K562 (cell line): Measurements from ENCODE around the gene NECTIN4. TPM values are rescaled to one million over a fixed set of nuclear protein-coding genes. Genes with fewer than 3 reads are reported as not detected.

Source experiments
- ATAC-seq: fragments of 200-7000 bp; cut with Tn5 transposase; 3 replicates; pipeline ENCODE4 v1.9.1; 2020; ENCODE audit warnings: moderate library complexity
- BruUV-seq: library from RNA; stranded (reverse); fragments of 400-500 nt; replicated peaks from 2 replicates; lab custom pipeline; 2021; lab: Mats Ljungman, UMichigan
- CTCF ChIA-PET: fragments of 300-600 bp; formaldehyde crosslinking; extraction: SDS; loops from one replicate; lab custom pipeline; 2021; ENCODE audit warnings: low intra/inter-chr PET ratio; lab: Yijun Ruan, JAX
- POLR2A ChIA-PET: fragments of 300-600, 350-650 bp; sonication (Branson Sonifier 250); formaldehyde crosslinking; extraction: SDS; loops from one replicate; lab custom pipeline; 2021; ENCODE audit warnings: antibody characterized with exemption, inconsistent platforms; lab: Yijun Ruan, JAX
- DNase-seq, 4 experiments: peaks; one replicate each; pipeline versions ENCODE4 v3.0.0 to v3.0.0-alpha.2; 2011 to 2018; ENCODE audit warnings: low spot score in 3 of 4, mixed read lengths in 3 of 4; ENCODE audit errors: extremely low read depth in 1 of 4
- FAIRE-seq: peaks from 2 replicates; lab custom pipeline; 2011; peaks lifted over from hg19 to GRCh38; lab: Jason Lieb, UNC
- H2AFZ ChIP-seq: 2 replicates; pipeline ENCODE4 v1.6.0; 2011; ENCODE audit warnings: low read depth, low read length, control low read depth, inconsistent platforms
- H3K27ac ChIP-seq: fragments of 200-600 bp; 3 replicates; pipeline ENCODE4 v1.8.0; 2011; ENCODE audit warnings: low read depth, mild to moderate bottlenecking, control low read depth, inconsistent platforms, low read length, moderate library complexity, mixed read lengths; ENCODE audit errors: extremely low read depth
- H3K27me3 ChIP-seq, 2 experiments: fragments of 300-600 bp in 1 of 2; 2 replicates in 1 of 2; 3 replicates in 1 of 2; pipeline versions ENCODE4 v1.6.0 to v1.8.0; 2011; ENCODE audit warnings: inconsistent platforms in 2 of 2, low read length in 2 of 2, mild to moderate bottlenecking in 1 of 2, mixed read lengths in 1 of 2, moderate library complexity in 1 of 2; ENCODE audit not compliant: control insufficient read depth in 2 of 2, insufficient read depth in 2 of 2
- H3K36me3 ChIP-seq: fragments of 300-600 bp; 3 replicates; pipeline ENCODE4 v1.8.0; 2011; ENCODE audit warnings: mild to moderate bottlenecking, low read length, inconsistent platforms; ENCODE audit not compliant: control insufficient read depth, insufficient read depth
- H3K4me1 ChIP-seq, 2 experiments: fragments of 200-600 bp in 1 of 2; replicated peaks in 1 of 2; 2 replicates in 1 of 2; 3 replicates in 1 of 2; pipeline versions ENCODE4 v1.5.1 to v1.8.0; 2011; ENCODE audit warnings: inconsistent platforms in 2 of 2, low read length in 2 of 2, mild to moderate bottlenecking in 1 of 2, mixed read lengths in 1 of 2, moderate library complexity in 1 of 2; ENCODE audit not compliant: control insufficient read depth in 2 of 2, insufficient read depth in 2 of 2
- H3K4me2 ChIP-seq: 2 replicates; pipeline ENCODE4 v1.6.1; 2011; ENCODE audit warnings: low read length, control low read depth, inconsistent platforms, mixed read lengths; ENCODE audit not compliant: insufficient read depth
- H3K4me3 ChIP-seq: fragments of 200-600 bp; sonication (generic), shearing (Covaris generic); 2 replicates; pipeline ENCODE4 v1.5.1; 2016; ENCODE audit warnings: control low read depth, inconsistent platforms
- H3K79me2 ChIP-seq: fragments of 200-600 bp; 3 replicates; pipeline ENCODE4 v1.8.0; 2011; ENCODE audit warnings: low read length, inconsistent platforms; ENCODE audit not compliant: control insufficient read depth, insufficient read depth
- H3K9ac ChIP-seq, 2 experiments: 2 replicates each; pipeline versions ENCODE4 v1.6.0 to v1.6.1; 2011; ENCODE audit warnings: low read depth in 2 of 2, low read length in 2 of 2, control low read depth in 1 of 2, inconsistent platforms in 1 of 2, mild to moderate bottlenecking in 1 of 2, mixed read lengths in 1 of 2; ENCODE audit not compliant: insufficient read depth in 1 of 2
- H3K9me1 ChIP-seq: one replicate; pipeline ENCODE4 v1.6.0; 2011; ENCODE audit warnings: inconsistent platforms, mild to moderate bottlenecking, low read length, moderate library complexity; ENCODE audit not compliant: control insufficient read depth, insufficient read depth
- H3K9me3 ChIP-seq: replicated peaks from 2 replicates; pipeline ENCODE4 v1.5.1; 2011; ENCODE audit warnings: low read depth, low read length, inconsistent platforms; ENCODE audit not compliant: control insufficient read depth, insufficient read depth
- H4K20me1 ChIP-seq: replicated peaks from 2 replicates; pipeline ENCODE4 v1.6.1; 2011; ENCODE audit warnings: low read length, inconsistent platforms, mixed read lengths; ENCODE audit not compliant: control insufficient read depth, insufficient read depth
- DIDO1 ChIP-seq: fragments of 450-650 bp; IDR thresholded peaks from 2 replicates; pipeline ENCODE4 v1.6.1; 2016; ENCODE audit warnings: low read depth, missing biosample characterization, missing genetic modification characterization
- GABPB2 ChIP-seq: fragments of 250-450 bp; sonication (Bioruptor Pico); conservative IDR thresholded peaks from 2 replicates; pipeline ENCODE4 v1.5.1; 2021; ENCODE audit warnings: mild to moderate bottlenecking
- HDGF ChIP-seq: fragments of 450-650 bp; IDR thresholded peaks from 2 replicates; pipeline ENCODE4 v1.6.1; 2016
- JUNB ChIP-seq: fragments of 450-650 bp; formaldehyde crosslinking; conservative IDR thresholded peaks from 2 replicates; pipeline ENCODE4 v1.4.0; 2020; ENCODE audit warnings: mild to moderate bottlenecking
- MBD2 ChIP-seq: sonication (generic); IDR thresholded peaks from 2 replicates; pipeline ENCODE4 v1.6.1; 2016; ENCODE audit warnings: low read depth, borderline replicate concordance
- MEF2D ChIP-seq: conservative IDR thresholded peaks from 2 replicates; pipeline ENCODE4 v1.6.1; 2016; ENCODE audit warnings: low read depth, missing genetic modification characterization, missing compliant biosample characterization
- OTX1 ChIP-seq: fragments of 450-650 bp; formaldehyde crosslinking; IDR thresholded peaks from 2 replicates; pipeline ENCODE4 v1.4.0; 2022; ENCODE audit warnings: mild to moderate bottlenecking
- SNRNP70 ChIP-seq: fragments of 200-400 bp; formaldehyde crosslinking; optimal IDR thresholded peaks from 2 replicates; pipeline ENCODE3; 2017; ENCODE audit warnings: low read depth, low read length
- STAT5A ChIP-seq: IDR thresholded peaks from 2 replicates; pipeline ENCODE4 v1.6.1; 2012; ENCODE audit warnings: low read length, inconsistent platforms, borderline replicate concordance
- TEAD4 ChIP-seq, 2 experiments: sonication (generic) in 1 of 2; formaldehyde crosslinking in 1 of 2; IDR thresholded peaks; 2 replicates each; pipeline versions ENCODE4 v1.6.1 to v1.8.0; 2012 to 2022; ENCODE audit warnings: borderline replicate concordance in 1 of 2, inconsistent platforms in 1 of 2, low read length in 1 of 2, mild to moderate bottlenecking in 1 of 2, missing genetic modification reagents in 1 of 2
- U2AF1 ChIP-seq: fragments of 200-400 bp; formaldehyde crosslinking; optimal IDR thresholded peaks from 2 replicates; pipeline ENCODE3; 2017; ENCODE audit warnings: mild to moderate bottlenecking, low read depth, low read length, moderate library complexity
- YBX1 ChIP-seq: fragments of 450-650 bp; IDR thresholded peaks from 2 replicates; pipeline ENCODE4 v1.7.1; 2016; ENCODE audit warnings: mild to moderate bottlenecking
- ZNF398 ChIP-seq: fragments of 250-450 bp; sonication (Bioruptor Pico); IDR thresholded peaks from 2 replicates; pipeline ENCODE4 v1.8.0; 2021; ENCODE audit warnings: moderate library complexity, mild to moderate bottlenecking, inconsistent platforms
- WGBS: fragments of 100-300 bp; shearing (Covaris generic); methylation state at CpG from one replicate; pipeline ENCODE4 v1.1.6; 2016; ENCODE audit warnings: low coverage, mixed read lengths; ENCODE audit not compliant: insufficient coverage; ENCODE audit errors: missing lambda C conversion rate; 5-methylcytosine and 5-hydroxymethylcytosine counted together
- in situ Hi-C: fragments of 300-500 bp; cut with MboI; formaldehyde crosslinking; loops from 4 replicates; pipeline ENCODE4 v1.15.0; 2018; ENCODE audit warnings: inconsistent platforms, mixed read lengths
- intact Hi-C: fragments of 100-400 bp; cut with micrococcal nuclease; formaldehyde crosslinking; loops from 2 replicates; pipeline ENCODE4 v1.14.2; 2022
- polyA plus RNA-seq, 8 experiments: library from polyadenylated mRNA; depleted of rRNA in 4 of 8; stranded (reverse) in 5 of 8; unstranded in 3 of 8; fragments of >200 nt; fragmentation: Nextera tagmentation in 2 of 8; fragmentation: Illumina TruSeq in 1 of 8; extraction: Ambion mirVana in 2 of 8; extraction: Trizol in 1 of 8; gene quantifications; 2 replicates each; pipeline versions ENCODE4 v1.2.1 to v1.2.3, GENCODE V29; 2011 to 2014; ENCODE audit warnings: inconsistent platforms in 1 of 8, missing spikeins in 1 of 8
- total RNA-seq, 7 experiments: library from RNA; depleted of rRNA in 6 of 7; stranded (reverse); fragments of >200 nt in 6 of 7; fragmentation: Illumina TruSeq in 2 of 7; extraction: Trizol in 2 of 7; gene quantifications; 2 replicates each; pipeline versions ENCODE4 v1.2.1 to v1.2.3, GENCODE V29; 2011 to 2021; ENCODE audit warnings: low replicate concordance in 1 of 7

Gene NECTIN4
- total and polyA plus RNA-seq, 9 of the 15 experiments (the other 6 are each of a cell fraction or from before 2014, with no cell fraction given) = 0.01 to 0.09 TPM; not detected in 7

- no peak for TF ChIP-seq YBX1
- no peak for TF ChIP-seq GABPB2 (CRISPR knock-in tag)
- no peak for TF ChIP-seq MBD2
- TF ChIP-seq SNRNP70 = no peak
Measured at GRCh38 chr1:161090617-161091016, 1.3 kb upstream of the NECTIN4 start (continued).

GRCh38 chr1:161089938-161090337 lies 580 bp upstream of the NECTIN4 start:
- no peak overlapping the region for H2AFZ ChIP-seq
- TF ChIP-seq U2AF1 (no peak), TEAD4 (IDR thresholded peaks at IDR 0.05; ENCODE audit: low read length) (no peak), TEAD4 (CRISPR knock-in tag; IDR thresholded peaks at IDR 0.05; ENCODE audit: borderline replicate concordance) (no peak), HDGF (no peak), ZNF398 (CRISPR knock-in tag) (no peak), OTX1 (no peak), JUNB (CRISPR knock-in tag) (no peak), MEF2D (tag) (no peak), DIDO1 (tag) (no peak), STAT5A (no peak)
- TF ChIP-seq, all 486 proteins: peak for 0
- DNase-seq (no peak), ATAC-seq (no peak), FAIRE-seq (no peak)
- POLR2A ChIA-PET = no interaction called here
- BruUV-seq = no TSS peak
- Histone ChIP-seq H3K27ac (no peak overlapping the region), H3K4me1 (peaks cover 0 to 5% of the 10 kb centered on the region in 2 experiments; a peak in 2 of 5 replicates), H3K27me3 (no peaks in the 10 kb centered on the region), H3K79me2 (no peaks in the 10 kb centered on the region), H3K36me3 (no peaks in the 10 kb centered on the region), H3K4me3 (no peak overlapping the region), H3K9ac (no peak overlapping the region), H3K9me1 (no peaks in the 10 kb centered on the region), H3K4me2 (no peak overlapping the region), H3K9me3 (0 out of 2 replicates have a peak, but pooled peaks cover 3% of the 10 kb centered on the region), H4K20me1 (no peaks in the 10 kb centered on the region)
- CTCF ChIA-PET = no interaction called here
- 65% methylated on average over 4 of the region's 5 CpGs for WGBS
- intact Hi-C loops (no loop called here), in situ Hi-C loops (loop anchor here (10.0 to 25.0 kb wide), 2 partner anchors 95 to 253 kb away; no protein-coding TSS in a partner anchor)
